Cardiac muscle cell (in vitro differentiated cells and primary cell): Measurements from ENCODE around the gene ZNF135. TPM values are rescaled to one million over a fixed set of nuclear protein-coding genes. Genes with fewer than 3 reads are reported as not detected.

ENCODE experiments used
- DNase-seq, 2 donors: peaks; one replicate each; pipeline versions ENCODE4 v3.0.0 to v3.0.0-alpha.2; 2010 to 2017; ENCODE audit warnings: low read depth in 1 of 2, low spot score in 1 of 2
- H3K27ac ChIP-seq: fragments of 200-600 bp; sonication (generic); 2 replicates; pipeline ENCODE4 v1.5.1; 2016
- H3K27me3 ChIP-seq: fragments of 200-600 bp; sonication (generic); 2 replicates; pipeline ENCODE4 v1.6.0; 2016; ENCODE audit warnings: control low read depth
- H3K36me3 ChIP-seq: fragments of 200-600 bp; sonication (generic); 2 replicates; pipeline ENCODE4 v1.5.1; 2016; ENCODE audit warnings: control low read depth
- H3K4me1 ChIP-seq: fragments of 200-600 bp; sonication (generic); 2 replicates; pipeline ENCODE4 v1.8.1; 2017; ENCODE audit warnings: low read depth, mild to moderate bottlenecking, mixed run types
- H3K4me3 ChIP-seq: fragments of 200-600 bp; sonication (generic); 2 replicates; pipeline ENCODE4 v1.5.1; 2016; ENCODE audit warnings: mild to moderate bottlenecking
- H3K9me3 ChIP-seq: fragments of 200-600 bp; sonication (generic); 2 replicates; pipeline ENCODE4 v1.5.1; 2017; ENCODE audit warnings: low read depth, mild to moderate bottlenecking, control low read depth
- polyA plus RNA-seq: library from polyadenylated mRNA; unstranded; fragments of >200 nt; fragmentation: Nextera tagmentation; extraction: Ambion mirVana; gene quantifications from 2 replicates; pipeline ENCODE4 v1.2.1, GENCODE V29; 2016
- total RNA-seq: library from RNA; depleted of rRNA; stranded (reverse); fragments of >200 nt; gene quantifications from 2 replicates; pipeline ENCODE4 v1.2.3, GENCODE V29; 2016
- TF ChIP-seq, protein P1 (sequence below): IDR thresholded peaks from 2 replicates; pipeline ENCODE4 v1.5.1; 2012; ENCODE audit warnings: low read depth, mild to moderate bottlenecking, low read length

ZNF135 gene
- total and polyA plus RNA-seq, 2 experiments from 2014 or later = 11.2 to 14.0 TPM

DNA sequence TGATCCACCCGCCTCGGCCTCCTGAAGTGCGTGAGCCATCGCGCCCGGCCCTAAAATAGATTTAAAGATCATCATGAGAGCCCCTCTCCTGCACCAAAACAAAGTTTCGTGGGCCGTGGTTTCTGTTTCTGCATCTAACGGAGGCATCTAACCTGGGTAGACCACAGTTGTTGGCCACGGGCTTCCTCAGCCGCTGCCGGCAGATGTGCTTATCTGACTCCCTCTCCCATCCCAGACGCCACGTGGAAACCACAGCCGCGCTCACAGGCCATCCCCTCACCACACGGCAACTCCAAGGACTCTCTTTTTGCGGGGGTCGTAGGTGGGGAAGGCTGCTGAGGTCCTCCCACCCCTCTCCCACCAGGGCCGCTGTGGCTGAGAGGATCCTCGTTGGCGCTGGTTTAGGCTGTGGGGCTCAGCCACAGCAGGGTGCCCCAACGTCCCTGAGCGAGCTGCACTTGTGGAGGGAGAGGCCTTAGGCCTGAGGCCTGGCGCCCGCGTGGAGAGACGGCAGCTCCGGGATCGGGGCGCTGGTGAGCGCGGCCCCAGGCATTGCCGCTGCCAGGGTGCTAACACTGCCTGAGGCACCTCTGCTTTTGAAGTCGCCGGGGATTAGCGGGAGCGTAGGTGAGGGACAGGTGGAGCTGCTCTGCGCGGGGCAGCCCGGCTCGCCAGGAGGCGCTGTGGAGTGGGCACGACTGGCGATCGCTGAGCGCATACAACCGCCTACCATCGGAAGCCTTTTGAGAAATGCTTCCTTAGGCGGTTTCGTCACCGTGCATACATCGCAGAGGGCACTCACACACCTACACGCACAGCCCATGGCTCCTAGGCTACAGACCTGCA is 16.4 kb upstream of the ZNF135 start:
- Histone ChIP-seq H3K36me3 (no peaks in the 10 kb centered on the region), H3K9me3 (no peaks in the 10 kb centered on the region), H3K4me3 (no peak overlapping the region), H3K27ac (no peak overlapping the region), H3K4me1 (no peaks in the 10 kb centered on the region), H3K27me3 (no peaks in the 10 kb centered on the region)
- TF ChIP-seq, protein P1, sequence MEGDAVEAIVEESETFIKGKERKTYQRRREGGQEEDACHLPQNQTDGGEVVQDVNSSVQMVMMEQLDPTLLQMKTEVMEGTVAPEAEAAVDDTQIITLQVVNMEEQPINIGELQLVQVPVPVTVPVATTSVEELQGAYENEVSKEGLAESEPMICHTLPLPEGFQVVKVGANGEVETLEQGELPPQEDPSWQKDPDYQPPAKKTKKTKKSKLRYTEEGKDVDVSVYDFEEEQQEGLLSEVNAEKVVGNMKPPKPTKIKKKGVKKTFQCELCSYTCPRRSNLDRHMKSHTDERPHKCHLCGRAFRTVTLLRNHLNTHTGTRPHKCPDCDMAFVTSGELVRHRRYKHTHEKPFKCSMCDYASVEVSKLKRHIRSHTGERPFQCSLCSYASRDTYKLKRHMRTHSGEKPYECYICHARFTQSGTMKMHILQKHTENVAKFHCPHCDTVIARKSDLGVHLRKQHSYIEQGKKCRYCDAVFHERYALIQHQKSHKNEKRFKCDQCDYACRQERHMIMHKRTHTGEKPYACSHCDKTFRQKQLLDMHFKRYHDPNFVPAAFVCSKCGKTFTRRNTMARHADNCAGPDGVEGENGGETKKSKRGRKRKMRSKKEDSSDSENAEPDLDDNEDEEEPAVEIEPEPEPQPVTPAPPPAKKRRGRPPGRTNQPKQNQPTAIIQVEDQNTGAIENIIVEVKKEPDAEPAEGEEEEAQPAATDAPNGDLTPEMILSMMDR = no peak
- DNase-seq = no peak

DNA sequence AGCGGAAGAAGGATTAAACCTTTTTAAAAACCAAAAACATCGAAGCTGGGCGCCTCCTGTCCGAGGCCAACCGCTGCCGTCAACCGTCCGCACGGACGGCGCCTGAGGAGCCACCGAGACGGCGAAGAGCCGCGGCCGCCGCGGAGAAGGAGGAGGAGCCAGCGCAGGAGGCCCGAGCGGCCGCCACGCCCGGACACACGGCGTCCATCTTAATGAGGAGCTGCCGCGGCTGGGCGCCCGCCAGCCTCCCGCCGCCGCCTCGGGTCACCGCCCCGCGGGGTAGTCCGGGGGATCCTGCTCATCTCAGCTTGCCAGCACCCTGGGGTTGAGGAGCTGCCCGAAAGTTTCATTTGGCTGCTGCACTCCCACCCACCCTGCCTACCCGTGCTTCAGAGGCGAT is 14.7 kb upstream of the ZNF135 start:
- no peak for DNase-seq
- Histone ChIP-seq H3K4me3 (no peak overlapping the region), H3K9me3 (no peaks in the 10 kb centered on the region), H3K36me3 (no peaks in the 10 kb centered on the region), H3K4me1 (no peaks in the 10 kb centered on the region), H3K27me3 (no peaks in the 10 kb centered on the region), H3K27ac (no peak overlapping the region)
- TF ChIP-seq, protein P1 = no peak

DNA sequence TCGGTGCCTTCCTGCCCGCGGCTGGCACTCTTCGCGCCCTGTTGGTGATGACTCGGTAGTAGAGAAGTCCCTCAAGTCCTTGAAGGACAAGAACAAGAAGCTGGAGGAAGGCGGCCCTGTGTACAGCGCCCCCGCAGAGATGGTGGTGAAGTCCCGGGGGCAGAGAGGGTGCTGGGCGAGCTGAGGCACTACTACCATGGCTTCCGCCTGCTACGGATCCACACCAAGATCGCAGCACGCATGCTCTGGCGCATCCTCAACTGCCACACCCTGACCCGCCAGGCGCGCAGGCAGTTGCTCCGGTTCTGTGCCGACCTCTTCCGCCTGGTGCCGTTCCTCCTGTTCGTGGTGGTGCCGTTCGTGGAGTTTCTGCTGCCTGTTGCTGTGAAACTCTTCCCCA is 14.2 kb upstream of the ZNF135 start:
- Histone ChIP-seq H3K4me1 (no peaks in the 10 kb centered on the region), H3K36me3 (no peaks in the 10 kb centered on the region), H3K27me3 (no peaks in the 10 kb centered on the region), H3K27ac (no peak overlapping the region), H3K4me3 (no peak overlapping the region), H3K9me3 (no peaks in the 10 kb centered on the region)
- TF ChIP-seq, protein P1 = no peak
- no peak for DNase-seq

- TF ChIP-seq, protein P1 = no peak
- Histone ChIP-seq H3K4me1 (no peaks in the 10 kb centered on the region), H3K9me3 (no peaks in the 10 kb centered on the region), H3K27me3 (no peaks in the 10 kb centered on the region), H3K27ac (no peak overlapping the region), H3K36me3 (no peaks in the 10 kb centered on the region), H3K4me3 (no peak overlapping the region)
- no peak for DNase-seq
These were observed 13.6 kb upstream of the ZNF135 start for GRCh38 chr19:58045411-58046050.

- TF ChIP-seq, protein P1 = no peak
- Histone ChIP-seq H3K27ac (no peak overlapping the region), H3K36me3 (no peaks in the 10 kb centered on the region), H3K9me3 (no peaks in the 10 kb centered on the region), H3K4me1 (no peaks in the 10 kb centered on the region), H3K4me3 (no peak overlapping the region), H3K27me3 (no peaks in the 10 kb centered on the region)
- no peak for DNase-seq
These were observed 12.2 kb upstream of the ZNF135 start for GRCh38 chr19:58046856-58047255.
